CD4-positive, alpha-beta T cell treated with Interleukin-4 for 1 hour (primary cell): ENCODE measurements around the gene POU3F3.

ENCODE experiments used
- DNase-seq, 2 donors: peaks; one replicate each; pipeline ENCODE4 v3.0.0-alpha.2; 2020 to 2022

POU3F3 gene

GRCh38 chr2:104847586-104848160 is 6.2 kb upstream of the POU3F3 start:
- DNase-seq: no peak

- no peak for DNase-seq
These were observed 5.4 kb upstream of the POU3F3 start for GRCh38 chr2:104848526-104848925.

DNA sequence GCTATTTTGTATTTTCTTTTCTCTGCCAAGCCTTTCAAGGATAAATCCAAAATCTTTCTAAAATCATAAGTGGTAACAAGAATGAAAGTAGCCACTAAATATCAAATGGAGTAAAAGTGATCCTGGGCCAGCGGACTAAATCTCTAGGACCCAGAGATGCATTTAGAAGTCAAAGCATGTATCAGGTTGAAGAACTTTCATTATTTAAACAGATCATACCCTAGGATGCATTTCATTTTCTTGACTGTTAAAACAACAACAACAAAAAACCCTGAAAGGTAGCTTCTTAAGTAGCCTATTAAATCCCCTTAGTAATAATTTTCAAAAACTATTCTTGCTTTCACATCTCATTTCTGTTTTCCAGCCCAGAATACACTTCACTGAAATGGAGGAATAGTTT is 4.8 kb upstream of the POU3F3 start:
- DNase-seq: no peak

DNA sequence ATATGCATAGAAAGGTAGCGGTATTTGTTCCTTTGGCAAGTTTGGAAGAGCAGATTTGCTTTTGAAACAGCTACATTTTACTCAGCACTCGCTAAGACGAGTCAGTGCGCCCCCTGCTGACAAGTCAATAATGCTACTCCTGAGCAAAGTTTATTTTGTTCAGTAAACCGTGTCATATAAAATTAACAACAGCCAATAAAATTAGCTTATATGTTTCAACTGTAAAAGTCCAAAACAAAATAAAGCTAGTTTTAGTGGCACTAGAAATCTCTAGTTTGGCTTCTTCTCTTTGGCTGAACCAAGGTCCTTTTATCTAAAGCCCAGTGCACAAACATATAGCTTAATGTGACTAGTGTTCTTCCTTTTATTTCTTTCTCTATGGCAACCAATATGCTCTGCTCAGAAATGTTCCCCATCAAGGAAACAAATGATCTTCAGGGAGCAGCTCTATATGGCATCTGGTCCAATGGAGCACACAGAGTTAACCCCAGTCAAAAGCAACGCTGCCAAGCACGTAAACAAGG is 4.2 kb upstream of the POU3F3 start:
- peak; percentile 38 to 56 for DNase-seq

- no peak for DNase-seq
These were observed 3.3 kb upstream of the POU3F3 start for GRCh38 chr2:104850361-104851290.

DNA sequence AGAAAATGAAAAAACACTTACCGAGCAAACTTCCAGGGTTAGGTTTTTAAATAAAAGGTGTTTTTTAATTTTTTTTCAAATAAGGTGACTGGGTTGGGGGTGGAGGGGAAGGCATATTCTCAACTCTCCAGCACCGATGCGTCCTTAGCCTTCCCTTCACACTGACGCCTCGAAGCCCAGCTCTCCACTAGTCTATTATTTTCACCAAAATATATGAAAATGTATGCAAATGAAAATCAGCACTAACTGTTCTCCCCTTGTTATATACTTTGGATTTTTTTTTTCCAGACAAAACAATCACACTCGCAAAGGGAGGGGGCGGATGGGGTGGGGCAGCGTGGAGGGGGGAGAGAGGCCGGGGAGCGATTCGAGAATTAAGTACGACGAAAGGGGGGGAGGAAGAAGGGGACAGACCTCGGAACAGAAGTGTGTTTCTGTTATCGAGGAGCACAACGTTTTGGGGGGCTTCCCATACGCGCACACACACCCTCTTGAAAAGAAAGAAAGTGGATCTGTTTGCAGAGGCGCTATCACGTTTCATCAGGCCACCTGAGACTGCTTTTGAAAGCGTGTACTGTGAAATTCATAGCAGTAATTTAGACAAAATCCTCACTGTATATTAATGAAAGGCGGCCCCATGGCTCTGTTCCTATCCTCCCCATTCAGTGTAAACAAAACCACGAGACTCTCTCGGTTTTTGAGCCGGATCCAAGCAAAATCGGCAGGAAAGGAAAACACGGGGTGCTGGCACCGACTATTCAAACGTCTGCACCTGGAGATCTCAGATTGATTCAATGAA is 2.4 kb upstream of the POU3F3 start:
- no peak for DNase-seq

DNA sequence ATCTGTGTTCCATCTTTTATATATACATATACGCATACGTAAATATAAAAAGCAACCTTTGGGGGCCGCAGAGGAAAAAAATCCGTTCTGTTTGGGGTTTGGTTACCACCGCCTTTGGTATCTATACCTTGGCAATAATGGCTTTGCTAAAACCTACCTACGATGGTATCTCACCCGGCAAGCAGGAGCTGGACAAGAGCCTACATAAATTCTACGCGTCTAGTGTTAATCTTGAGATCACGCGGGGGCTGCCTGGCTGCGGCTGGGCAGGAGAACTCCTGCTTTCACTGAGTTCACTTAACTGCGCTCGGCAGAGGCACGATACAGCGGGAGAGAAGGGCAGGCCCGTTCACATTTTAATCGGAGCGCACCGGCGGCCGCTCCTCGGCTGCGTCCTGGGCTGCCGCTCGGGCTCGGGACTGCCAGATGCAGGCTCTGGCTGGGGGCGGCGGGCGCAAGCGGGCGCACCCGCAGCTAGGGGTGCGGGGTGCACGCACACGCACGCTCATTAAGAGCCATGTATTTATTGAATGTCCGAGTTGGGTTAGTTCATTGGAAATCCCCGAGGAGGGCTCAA is 1.7 kb upstream of the POU3F3 start:
- DNase-seq: no peak

GRCh38 chr2:104854498-104855220 is 744 bp downstream of the POU3F3 start:
- DNase-seq: no peak

DNA sequence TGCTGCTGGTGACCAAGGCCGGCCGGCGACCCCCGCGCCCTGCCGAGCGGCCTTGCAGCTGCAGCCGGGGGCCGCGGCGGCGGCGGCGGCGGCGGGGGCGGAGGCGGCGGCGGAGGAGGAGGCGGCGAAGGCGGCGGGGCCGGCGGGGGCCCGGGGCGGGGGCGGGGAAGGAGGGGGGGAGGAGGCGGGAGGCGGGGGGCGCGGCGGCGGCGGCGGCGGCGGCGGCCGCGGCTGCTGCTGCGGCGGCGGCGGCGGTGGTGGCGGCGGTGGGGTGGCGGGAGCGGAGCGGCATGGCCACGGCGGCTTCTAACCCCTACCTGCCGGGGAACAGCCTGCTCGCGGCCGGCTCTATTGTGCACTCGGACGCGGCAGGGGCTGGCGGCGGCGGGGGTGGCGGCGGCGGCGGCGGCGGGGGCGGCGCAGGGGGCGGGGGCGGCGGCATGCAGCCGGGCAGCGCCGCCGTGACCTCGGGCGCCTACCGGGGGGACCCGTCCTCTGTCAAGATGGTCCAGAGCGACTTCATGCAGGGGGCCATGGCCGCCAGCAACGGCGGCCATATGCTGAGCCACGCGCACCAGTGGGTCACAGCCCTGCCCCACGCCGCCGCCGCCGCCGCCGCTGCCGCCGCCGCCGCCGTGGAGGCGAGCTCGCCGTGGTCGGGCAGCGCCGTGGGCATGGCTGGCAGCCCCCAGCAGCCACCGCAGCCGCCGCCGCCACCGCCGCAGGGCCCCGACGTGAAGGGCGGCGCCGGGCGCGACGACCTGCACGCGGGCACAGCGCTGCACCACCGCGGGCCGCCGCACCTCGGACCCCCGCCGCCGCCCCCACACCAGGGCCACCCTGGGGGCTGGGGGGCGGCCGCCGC is 1.5 kb downstream of the POU3F3 start:
- no peak for DNase-seq

- DNase-seq: peak; percentile 13 to 35
These were observed 2.4 kb downstream of the POU3F3 start for GRCh38 chr2:104856086-104856972.

GRCh38 chr2:104856973-104857261 is 3.0 kb downstream of the POU3F3 start:
- no peak for DNase-seq

- DNase-seq: no peak
These were observed 3.5 kb downstream of the POU3F3 start for GRCh38 chr2:104857262-104858005.

DNA sequence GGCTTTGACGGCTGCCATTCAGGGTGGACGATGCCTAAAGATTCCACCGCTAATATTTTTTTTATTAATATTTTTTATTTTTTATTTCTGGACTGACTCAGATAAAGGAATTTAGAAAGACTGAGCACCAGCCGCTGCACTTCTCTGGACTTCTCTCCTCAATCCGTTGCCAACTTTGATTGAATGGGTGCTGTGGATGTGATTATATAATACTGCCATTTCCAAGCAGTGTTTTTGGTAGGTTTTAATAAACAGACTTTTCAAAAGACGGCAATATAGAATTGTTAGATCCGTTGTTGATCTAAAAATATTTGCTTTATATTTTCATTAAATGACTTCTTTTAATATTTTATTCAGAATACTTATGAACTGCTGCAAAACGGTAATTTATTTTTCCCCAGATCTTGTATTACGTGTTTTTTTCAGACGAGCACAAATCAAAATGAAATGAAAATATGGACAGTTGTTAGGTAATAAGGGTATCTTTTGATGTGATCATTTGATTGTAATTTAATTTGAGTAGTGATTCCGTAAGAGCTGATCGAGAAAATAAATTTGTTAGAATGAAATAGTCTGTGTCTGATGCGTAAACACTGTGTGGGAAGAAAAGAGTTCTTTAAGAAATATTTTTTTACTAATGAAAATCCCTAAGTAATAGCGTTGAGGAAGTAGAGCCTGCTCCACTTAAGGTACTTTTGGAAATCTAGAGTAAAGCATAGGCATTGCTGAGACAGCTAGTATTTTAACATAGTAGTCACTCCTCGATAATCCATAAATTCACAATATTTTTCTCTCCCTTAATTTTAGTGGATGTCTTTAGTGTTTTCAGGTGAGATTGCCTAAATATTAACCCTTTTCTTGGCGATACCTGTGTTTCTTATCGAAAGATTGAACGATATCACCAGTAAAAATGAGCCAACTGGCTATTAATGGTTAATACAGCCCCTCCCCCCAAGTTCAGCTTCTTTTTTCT is 4.4 kb downstream of the POU3F3 start:
- DNase-seq: no peak

GRCh38 chr2:104859291-104859765 is 5.4 kb downstream of the POU3F3 start:
- no peak for DNase-seq

- DNase-seq: no peak
These were observed 6.0 kb downstream of the POU3F3 start for GRCh38 chr2:104859766-104860450.

- no peak for DNase-seq
These were observed 6.5 kb downstream of the POU3F3 start for GRCh38 chr2:104860451-104860790.

GRCh38 chr2:104861351-104862057 is 7.6 kb downstream of the POU3F3 start:
- DNase-seq: no peak
